NB4 (cell line): Measurements from ENCODE around the gene MYD88.

Experiments used
- MYC ChIP-seq: IDR thresholded peaks from 2 replicates; pipeline ENCODE4 v1.6.1; 2011; ENCODE audit warnings: low read depth, low read length
- POLR2A ChIP-seq: IDR thresholded peaks from 2 replicates; pipeline ENCODE4 v1.6.1; 2011; ENCODE audit warnings: mild to moderate bottlenecking; ENCODE audit not compliant: insufficient read length; ENCODE audit errors: extremely low read depth
- TF ChIP-seq, protein P1 (sequence below): IDR thresholded peaks from one replicate; pipeline ENCODE4 v1.5.1; 2012; ENCODE audit warnings: low read depth, low read length
- TF ChIP-seq, protein P2 (sequence below): IDR thresholded peaks from 2 replicates; pipeline ENCODE4 v1.6.1; 2011; ENCODE audit warnings: low read depth, low read length

DNA sequence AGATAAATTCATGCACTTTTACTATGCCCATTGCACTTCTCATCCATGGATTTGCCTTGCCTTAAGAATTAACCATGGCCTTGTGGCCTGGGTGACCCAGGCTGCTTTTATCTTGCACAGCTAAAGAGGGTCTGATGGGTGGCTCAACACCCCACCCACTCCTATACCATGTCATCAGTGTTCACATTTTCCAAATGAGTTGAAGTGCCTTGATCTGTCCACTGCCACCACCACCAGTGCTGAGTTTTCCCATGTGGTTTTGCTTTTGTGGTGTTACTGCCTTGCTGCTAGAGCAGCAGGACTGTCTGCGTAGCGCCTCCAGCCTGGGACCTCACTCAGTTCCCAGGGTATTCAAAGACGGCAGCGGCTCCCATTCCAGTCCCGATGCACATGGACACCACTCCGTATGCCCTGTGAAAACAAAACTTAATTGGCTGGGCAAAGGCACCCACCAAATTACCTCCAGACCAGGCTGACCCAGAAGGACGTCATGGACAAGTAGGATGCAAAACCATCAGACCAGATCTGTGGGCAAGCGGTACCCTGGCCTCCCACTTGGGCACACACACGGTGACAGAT, 15.7 kb upstream of the MYD88 start:
- TF ChIP-seq, protein P1, sequence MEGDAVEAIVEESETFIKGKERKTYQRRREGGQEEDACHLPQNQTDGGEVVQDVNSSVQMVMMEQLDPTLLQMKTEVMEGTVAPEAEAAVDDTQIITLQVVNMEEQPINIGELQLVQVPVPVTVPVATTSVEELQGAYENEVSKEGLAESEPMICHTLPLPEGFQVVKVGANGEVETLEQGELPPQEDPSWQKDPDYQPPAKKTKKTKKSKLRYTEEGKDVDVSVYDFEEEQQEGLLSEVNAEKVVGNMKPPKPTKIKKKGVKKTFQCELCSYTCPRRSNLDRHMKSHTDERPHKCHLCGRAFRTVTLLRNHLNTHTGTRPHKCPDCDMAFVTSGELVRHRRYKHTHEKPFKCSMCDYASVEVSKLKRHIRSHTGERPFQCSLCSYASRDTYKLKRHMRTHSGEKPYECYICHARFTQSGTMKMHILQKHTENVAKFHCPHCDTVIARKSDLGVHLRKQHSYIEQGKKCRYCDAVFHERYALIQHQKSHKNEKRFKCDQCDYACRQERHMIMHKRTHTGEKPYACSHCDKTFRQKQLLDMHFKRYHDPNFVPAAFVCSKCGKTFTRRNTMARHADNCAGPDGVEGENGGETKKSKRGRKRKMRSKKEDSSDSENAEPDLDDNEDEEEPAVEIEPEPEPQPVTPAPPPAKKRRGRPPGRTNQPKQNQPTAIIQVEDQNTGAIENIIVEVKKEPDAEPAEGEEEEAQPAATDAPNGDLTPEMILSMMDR = no peak
- TF ChIP-seq POLR2A (no peak), MYC (no peak)
- TF ChIP-seq, protein P2, sequence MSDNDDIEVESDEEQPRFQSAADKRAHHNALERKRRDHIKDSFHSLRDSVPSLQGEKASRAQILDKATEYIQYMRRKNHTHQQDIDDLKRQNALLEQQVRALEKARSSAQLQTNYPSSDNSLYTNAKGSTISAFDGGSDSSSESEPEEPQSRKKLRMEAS = no peak
